ENCODE results near the gene STK11IP. TPM values are rescaled to one million over a fixed set of nuclear protein-coding genes. Genes with fewer than 3 reads are reported as not detected.

STK11IP gene
- total RNA-seq, 1 experiment from 2014 or later = 45.0 TPM

DNA sequence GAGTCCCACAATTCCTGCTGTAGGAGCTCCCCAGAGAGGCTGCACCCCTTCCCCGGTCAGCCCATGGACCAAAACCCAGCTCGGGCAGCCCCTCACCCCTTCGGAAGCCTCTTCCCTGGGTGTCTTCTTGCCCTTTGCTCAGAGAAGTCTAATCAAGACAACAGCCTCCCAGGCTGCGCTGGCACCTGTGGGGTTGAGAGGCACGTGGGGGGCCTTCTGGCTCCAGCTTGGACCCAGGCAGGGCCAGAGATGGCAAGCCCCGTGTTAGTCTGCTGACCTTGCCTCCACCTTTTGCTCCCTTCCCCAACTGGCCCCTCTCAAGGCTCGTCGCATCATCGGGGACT is 40.2 kb downstream of the STK11IP start:
- CTCF ChIA-PET = no interaction called here

More for the DNA sequence above, 40.2 kb downstream of the STK11IP start:
- no peaks in the 10 kb centered on the region for H3K9me3 ChIP-seq (ENCODE audit: control insufficient read depth in 1 of 2, insufficient read depth in 1 of 2, low read depth in 1 of 2, low read length in 2 of 2)
- no peaks in the 10 kb centered on the region for H3K9me2 ChIP-seq (ENCODE audit: insufficient read depth)
- no peak overlapping the region for H3K27ac ChIP-seq (ENCODE audit: low read depth, low read length)
- no peak overlapping the region for H3K9ac ChIP-seq (ENCODE audit: low read length)
- intact Hi-C loops (cut with micrococcal nuclease) = no loop called here
- H3K79me2 ChIP-seq (ENCODE audit: insufficient read depth, low read length) = no peaks in the 10 kb centered on the region
- H3K4me2 ChIP-seq (ENCODE audit: low read length) = no peak overlapping the region
- TF ChIP-seq POLR2A (IDR thresholded peaks at IDR 0.05; ENCODE audit: borderline replicate concordance, extremely low read depth, insufficient read depth, insufficient read length) = no peak
- no peak for TF ChIP-seq RAD21 (IDR thresholded peaks at IDR 0.05; ENCODE audit: low read depth)
- no peak for TF ChIP-seq CBX3 (IDR thresholded peaks at IDR 0.05; ENCODE audit: low read depth)
- no peak for TF ChIP-seq FOSL1 (IDR thresholded peaks at IDR 0.05; ENCODE audit: low read depth)
- TF ChIP-seq, protein P1, sequence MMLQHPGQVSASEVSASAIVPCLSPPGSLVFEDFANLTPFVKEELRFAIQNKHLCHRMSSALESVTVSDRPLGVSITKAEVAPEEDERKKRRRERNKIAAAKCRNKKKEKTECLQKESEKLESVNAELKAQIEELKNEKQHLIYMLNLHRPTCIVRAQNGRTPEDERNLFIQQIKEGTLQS (IDR thresholded peaks at IDR 0.05) = no peak
- TF ChIP-seq EGR1 (IDR thresholded peaks at IDR 0.05; ENCODE audit: low read depth) = no peak
- TF ChIP-seq, protein P2, sequence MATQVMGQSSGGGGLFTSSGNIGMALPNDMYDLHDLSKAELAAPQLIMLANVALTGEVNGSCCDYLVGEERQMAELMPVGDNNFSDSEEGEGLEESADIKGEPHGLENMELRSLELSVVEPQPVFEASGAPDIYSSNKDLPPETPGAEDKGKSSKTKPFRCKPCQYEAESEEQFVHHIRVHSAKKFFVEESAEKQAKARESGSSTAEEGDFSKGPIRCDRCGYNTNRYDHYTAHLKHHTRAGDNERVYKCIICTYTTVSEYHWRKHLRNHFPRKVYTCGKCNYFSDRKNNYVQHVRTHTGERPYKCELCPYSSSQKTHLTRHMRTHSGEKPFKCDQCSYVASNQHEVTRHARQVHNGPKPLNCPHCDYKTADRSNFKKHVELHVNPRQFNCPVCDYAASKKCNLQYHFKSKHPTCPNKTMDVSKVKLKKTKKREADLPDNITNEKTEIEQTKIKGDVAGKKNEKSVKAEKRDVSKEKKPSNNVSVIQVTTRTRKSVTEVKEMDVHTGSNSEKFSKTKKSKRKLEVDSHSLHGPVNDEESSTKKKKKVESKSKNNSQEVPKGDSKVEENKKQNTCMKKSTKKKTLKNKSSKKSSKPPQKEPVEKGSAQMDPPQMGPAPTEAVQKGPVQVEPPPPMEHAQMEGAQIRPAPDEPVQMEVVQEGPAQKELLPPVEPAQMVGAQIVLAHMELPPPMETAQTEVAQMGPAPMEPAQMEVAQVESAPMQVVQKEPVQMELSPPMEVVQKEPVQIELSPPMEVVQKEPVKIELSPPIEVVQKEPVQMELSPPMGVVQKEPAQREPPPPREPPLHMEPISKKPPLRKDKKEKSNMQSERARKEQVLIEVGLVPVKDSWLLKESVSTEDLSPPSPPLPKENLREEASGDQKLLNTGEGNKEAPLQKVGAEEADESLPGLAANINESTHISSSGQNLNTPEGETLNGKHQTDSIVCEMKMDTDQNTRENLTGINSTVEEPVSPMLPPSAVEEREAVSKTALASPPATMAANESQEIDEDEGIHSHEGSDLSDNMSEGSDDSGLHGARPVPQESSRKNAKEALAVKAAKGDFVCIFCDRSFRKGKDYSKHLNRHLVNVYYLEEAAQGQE (IDR thresholded peaks at IDR 0.05; ENCODE audit: low read depth) = no peak
- TF ChIP-seq ZNF274 (IDR thresholded peaks at IDR 0.05; ENCODE audit: low read depth, low read length) = no peak
- TF ChIP-seq POLR2AphosphoS5 (IDR thresholded peaks at IDR 0.05; ENCODE audit: low read depth, low read length) = no peak
- no peak for TF ChIP-seq EZH2phosphoT487 (IDR thresholded peaks at IDR 0.05; ENCODE audit: borderline replicate concordance)
- TF ChIP-seq TCF7L2 (IDR thresholded peaks at IDR 0.05; ENCODE audit: borderline replicate concordance, extremely low read depth, insufficient read depth, insufficient read length) = no peak
- TF ChIP-seq, protein P3, sequence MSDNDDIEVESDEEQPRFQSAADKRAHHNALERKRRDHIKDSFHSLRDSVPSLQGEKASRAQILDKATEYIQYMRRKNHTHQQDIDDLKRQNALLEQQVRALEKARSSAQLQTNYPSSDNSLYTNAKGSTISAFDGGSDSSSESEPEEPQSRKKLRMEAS (IDR thresholded peaks at IDR 0.05) = no peak
- H2AFZ ChIP-seq (ENCODE audit: low read depth, low read length, poor library complexity, severe bottlenecking) = no peak overlapping the region
- peaks cover 2 to 13% of the 10 kb centered on the region in 2 experiments for H3K4me1 ChIP-seq (ENCODE audit: control insufficient read depth in 1 of 2, insufficient read depth in 2 of 2, low read length in 2 of 2)
- ChIA-PET POLR2A (no interaction called here), RAD21 (ENCODE audit: low non-redundant PET in 1 of 2, low total read pairs in 2 of 2, uncharacterized antibody in 2 of 2, unreplicated experiment in 2 of 2) (no interaction called here)
- H4K20me1 ChIP-seq (ENCODE audit: insufficient read depth) = no peaks in the 10 kb centered on the region
- no TSS peak for BruUV-seq (replicated peaks)
- H3K4me3 ChIP-seq (replicated peaks in 1 of 2; ENCODE audit: low read depth in 1 of 2, low read length in 2 of 2) = no peak overlapping the region
- ATAC-seq = no peak
- peaks cover 2 to 24% of the 10 kb centered on the region in 2 experiments; a peak in 2 of 4 replicates for H3K36me3 ChIP-seq (ENCODE audit: control insufficient read depth in 1 of 2, insufficient read depth in 2 of 2, low read length in 2 of 2)
- DNase-seq (ENCODE audit: low read depth, low spot score) = no peak
- H3K27me3 ChIP-seq (ENCODE audit: insufficient read depth, low read length) = no peaks in the 10 kb centered on the region

Measured in HCT116 (cell line).